GM23248 (cell line): Measurements from ENCODE around the gene OR10H5.

Experiments used
- EZH2 ChIP-seq: fragments of 200-600 bp; sonication (generic); IDR thresholded peaks from 2 replicates; pipeline ENCODE4 v1.6.1; 2018; ENCODE audit warnings: antibody characterized with exemption, mild to moderate bottlenecking; ENCODE audit not compliant: insufficient read depth, poor library complexity, severe bottlenecking
- EZH2phosphoT487 ChIP-seq: fragments of 200-600 bp; sonication (generic); IDR thresholded peaks from 2 replicates; pipeline ENCODE4 v1.6.1; 2018; ENCODE audit warnings: antibody characterized with exemption, moderate library complexity, mild to moderate bottlenecking, low read depth; ENCODE audit not compliant: insufficient read depth

GRCh38 chr19:15781661-15782060 is 5.8 kb upstream of the OR10H5 start:
- TF ChIP-seq EZH2 (no peak), EZH2phosphoT487 (no peak)
